ENCODE measurements around the gene SLC6A9. TPM values are rescaled to one million over a fixed set of nuclear protein-coding genes. Genes with fewer than 3 reads are reported as not detected.

Gene SLC6A9
- total RNA-seq, 1 experiment from 2014 or later, result 12.8 TPM

DNA sequence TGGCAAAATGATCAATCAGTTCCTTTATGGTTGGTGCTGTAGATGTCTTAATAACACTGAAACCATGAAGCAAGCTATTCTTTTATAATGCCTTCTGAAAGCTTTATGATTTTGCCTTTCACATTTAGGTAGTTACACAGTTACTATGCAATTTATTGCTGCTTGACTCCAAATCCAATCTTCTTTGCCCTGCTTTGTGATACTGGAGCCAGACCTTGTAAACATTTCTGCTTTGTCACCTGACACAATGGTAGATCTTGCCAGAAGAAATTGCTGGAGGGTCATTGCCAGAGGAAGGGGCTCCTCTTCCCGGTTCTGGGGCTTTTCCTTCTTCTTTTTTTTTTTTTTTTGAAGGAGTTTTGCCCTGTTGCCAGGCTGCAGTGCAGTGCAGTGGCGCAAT, 46.8 kb upstream of the SLC6A9 start:
- ATAC-seq (no peak), DNase-seq (ENCODE audit: low read depth, low spot score) (no peak)
- Histone ChIP-seq H3K27ac (ENCODE audit: low read depth, low read length) (no peak overlapping the region), H3K27me3 (ENCODE audit: insufficient read depth, low read length) (no peaks in the 10 kb centered on the region), H3K36me3 (ENCODE audit: control insufficient read depth in 1 of 2, insufficient read depth in 2 of 2, low read length in 2 of 2) (no peaks in the 10 kb centered on the region), H3K4me3 (replicated peaks in 1 of 2; ENCODE audit: low read depth in 1 of 2, low read length in 2 of 2) (no peak overlapping the region), H4K20me1 (ENCODE audit: insufficient read depth) (no peaks in the 10 kb centered on the region), H3K4me2 (ENCODE audit: low read length) (no peak overlapping the region), H3K4me1 (ENCODE audit: control insufficient read depth in 1 of 2, insufficient read depth in 2 of 2, low read length in 2 of 2) (no peaks in the 10 kb centered on the region), H3K9me2 (ENCODE audit: insufficient read depth) (no peaks in the 10 kb centered on the region), H3K79me2 (ENCODE audit: insufficient read depth, low read length) (no peaks in the 10 kb centered on the region), H3K9me3 (ENCODE audit: control insufficient read depth in 1 of 2, insufficient read depth in 1 of 2, low read depth in 1 of 2, low read length in 2 of 2) (no peaks in the 10 kb centered on the region), H2AFZ (ENCODE audit: low read depth, low read length, poor library complexity, severe bottlenecking) (no peak overlapping the region), H3K9ac (ENCODE audit: low read length) (no peak overlapping the region)
- TF ChIP-seq POLR2AphosphoS5 (IDR thresholded peaks at IDR 0.05; ENCODE audit: low read depth, low read length) (no peak), ZFX (IDR thresholded peaks at IDR 0.05) (no peak), RAD21 (IDR thresholded peaks at IDR 0.05; ENCODE audit: low read depth) (no peak), EGR1 (IDR thresholded peaks at IDR 0.05; ENCODE audit: low read depth) (no peak), JUND (IDR thresholded peaks at IDR 0.05) (no peak), POLR2A (IDR thresholded peaks at IDR 0.05; ENCODE audit: borderline replicate concordance, extremely low read depth, insufficient read depth, insufficient read length) (no peak), FOSL1 (IDR thresholded peaks at IDR 0.05; ENCODE audit: low read depth) (no peak), YY1 (IDR thresholded peaks at IDR 0.05; ENCODE audit: extremely low read depth, insufficient replicate concordance, low read depth, low read length) (no peak), ZNF274 (IDR thresholded peaks at IDR 0.05; ENCODE audit: low read depth, low read length) (no peak), SRF (IDR thresholded peaks at IDR 0.05; ENCODE audit: low read depth) (no peak), EZH2 (IDR thresholded peaks at IDR 0.05) (no peak), SP1 (IDR thresholded peaks at IDR 0.05; ENCODE audit: low read depth) (no peak), SIN3A (IDR thresholded peaks at IDR 0.05; ENCODE audit: low read depth) (no peak), CBX3 (IDR thresholded peaks at IDR 0.05; ENCODE audit: low read depth) (no peak), EZH2phosphoT487 (IDR thresholded peaks at IDR 0.05; ENCODE audit: borderline replicate concordance) (no peak)
- TF ChIP-seq, protein P1, sequence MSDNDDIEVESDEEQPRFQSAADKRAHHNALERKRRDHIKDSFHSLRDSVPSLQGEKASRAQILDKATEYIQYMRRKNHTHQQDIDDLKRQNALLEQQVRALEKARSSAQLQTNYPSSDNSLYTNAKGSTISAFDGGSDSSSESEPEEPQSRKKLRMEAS (IDR thresholded peaks at IDR 0.05), result no peak
- TF ChIP-seq, protein P2, sequence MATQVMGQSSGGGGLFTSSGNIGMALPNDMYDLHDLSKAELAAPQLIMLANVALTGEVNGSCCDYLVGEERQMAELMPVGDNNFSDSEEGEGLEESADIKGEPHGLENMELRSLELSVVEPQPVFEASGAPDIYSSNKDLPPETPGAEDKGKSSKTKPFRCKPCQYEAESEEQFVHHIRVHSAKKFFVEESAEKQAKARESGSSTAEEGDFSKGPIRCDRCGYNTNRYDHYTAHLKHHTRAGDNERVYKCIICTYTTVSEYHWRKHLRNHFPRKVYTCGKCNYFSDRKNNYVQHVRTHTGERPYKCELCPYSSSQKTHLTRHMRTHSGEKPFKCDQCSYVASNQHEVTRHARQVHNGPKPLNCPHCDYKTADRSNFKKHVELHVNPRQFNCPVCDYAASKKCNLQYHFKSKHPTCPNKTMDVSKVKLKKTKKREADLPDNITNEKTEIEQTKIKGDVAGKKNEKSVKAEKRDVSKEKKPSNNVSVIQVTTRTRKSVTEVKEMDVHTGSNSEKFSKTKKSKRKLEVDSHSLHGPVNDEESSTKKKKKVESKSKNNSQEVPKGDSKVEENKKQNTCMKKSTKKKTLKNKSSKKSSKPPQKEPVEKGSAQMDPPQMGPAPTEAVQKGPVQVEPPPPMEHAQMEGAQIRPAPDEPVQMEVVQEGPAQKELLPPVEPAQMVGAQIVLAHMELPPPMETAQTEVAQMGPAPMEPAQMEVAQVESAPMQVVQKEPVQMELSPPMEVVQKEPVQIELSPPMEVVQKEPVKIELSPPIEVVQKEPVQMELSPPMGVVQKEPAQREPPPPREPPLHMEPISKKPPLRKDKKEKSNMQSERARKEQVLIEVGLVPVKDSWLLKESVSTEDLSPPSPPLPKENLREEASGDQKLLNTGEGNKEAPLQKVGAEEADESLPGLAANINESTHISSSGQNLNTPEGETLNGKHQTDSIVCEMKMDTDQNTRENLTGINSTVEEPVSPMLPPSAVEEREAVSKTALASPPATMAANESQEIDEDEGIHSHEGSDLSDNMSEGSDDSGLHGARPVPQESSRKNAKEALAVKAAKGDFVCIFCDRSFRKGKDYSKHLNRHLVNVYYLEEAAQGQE (IDR thresholded peaks at IDR 0.05; ENCODE audit: low read depth), result no peak
- TF ChIP-seq, protein P3, sequence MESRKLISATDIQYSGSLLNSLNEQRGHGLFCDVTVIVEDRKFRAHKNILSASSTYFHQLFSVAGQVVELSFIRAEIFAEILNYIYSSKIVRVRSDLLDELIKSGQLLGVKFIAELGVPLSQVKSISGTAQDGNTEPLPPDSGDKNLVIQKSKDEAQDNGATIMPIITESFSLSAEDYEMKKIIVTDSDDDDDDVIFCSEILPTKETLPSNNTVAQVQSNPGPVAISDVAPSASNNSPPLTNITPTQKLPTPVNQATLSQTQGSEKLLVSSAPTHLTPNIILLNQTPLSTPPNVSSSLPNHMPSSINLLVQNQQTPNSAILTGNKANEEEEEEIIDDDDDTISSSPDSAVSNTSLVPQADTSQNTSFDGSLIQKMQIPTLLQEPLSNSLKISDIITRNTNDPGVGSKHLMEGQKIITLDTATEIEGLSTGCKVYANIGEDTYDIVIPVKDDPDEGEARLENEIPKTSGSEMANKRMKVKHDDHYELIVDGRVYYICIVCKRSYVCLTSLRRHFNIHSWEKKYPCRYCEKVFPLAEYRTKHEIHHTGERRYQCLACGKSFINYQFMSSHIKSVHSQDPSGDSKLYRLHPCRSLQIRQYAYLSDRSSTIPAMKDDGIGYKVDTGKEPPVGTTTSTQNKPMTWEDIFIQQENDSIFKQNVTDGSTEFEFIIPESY (IDR thresholded peaks at IDR 0.05; ENCODE audit: extremely low read depth, insufficient replicate concordance, low read length), result no peak
- TF ChIP-seq, protein P4, sequence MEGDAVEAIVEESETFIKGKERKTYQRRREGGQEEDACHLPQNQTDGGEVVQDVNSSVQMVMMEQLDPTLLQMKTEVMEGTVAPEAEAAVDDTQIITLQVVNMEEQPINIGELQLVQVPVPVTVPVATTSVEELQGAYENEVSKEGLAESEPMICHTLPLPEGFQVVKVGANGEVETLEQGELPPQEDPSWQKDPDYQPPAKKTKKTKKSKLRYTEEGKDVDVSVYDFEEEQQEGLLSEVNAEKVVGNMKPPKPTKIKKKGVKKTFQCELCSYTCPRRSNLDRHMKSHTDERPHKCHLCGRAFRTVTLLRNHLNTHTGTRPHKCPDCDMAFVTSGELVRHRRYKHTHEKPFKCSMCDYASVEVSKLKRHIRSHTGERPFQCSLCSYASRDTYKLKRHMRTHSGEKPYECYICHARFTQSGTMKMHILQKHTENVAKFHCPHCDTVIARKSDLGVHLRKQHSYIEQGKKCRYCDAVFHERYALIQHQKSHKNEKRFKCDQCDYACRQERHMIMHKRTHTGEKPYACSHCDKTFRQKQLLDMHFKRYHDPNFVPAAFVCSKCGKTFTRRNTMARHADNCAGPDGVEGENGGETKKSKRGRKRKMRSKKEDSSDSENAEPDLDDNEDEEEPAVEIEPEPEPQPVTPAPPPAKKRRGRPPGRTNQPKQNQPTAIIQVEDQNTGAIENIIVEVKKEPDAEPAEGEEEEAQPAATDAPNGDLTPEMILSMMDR (IDR thresholded peaks at IDR 0.05 in 2 of 3, conservative IDR thresholded peaks at IDR 0.05 in 1 of 3; ENCODE audit: borderline replicate concordance in 1 of 3, insufficient read depth in 1 of 3, low read depth in 2 of 3, low read length in 2 of 3), result no peak
- TF ChIP-seq, protein P5, sequence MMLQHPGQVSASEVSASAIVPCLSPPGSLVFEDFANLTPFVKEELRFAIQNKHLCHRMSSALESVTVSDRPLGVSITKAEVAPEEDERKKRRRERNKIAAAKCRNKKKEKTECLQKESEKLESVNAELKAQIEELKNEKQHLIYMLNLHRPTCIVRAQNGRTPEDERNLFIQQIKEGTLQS (IDR thresholded peaks at IDR 0.05), result no peak
- no TSS peak for BruUV-seq (replicated peaks)
- ChIA-PET CTCF (no interaction called here), POLR2A (no interaction called here), RAD21 (ENCODE audit: low non-redundant PET in 1 of 2, low total read pairs in 2 of 2, uncharacterized antibody in 2 of 2, unreplicated experiment in 2 of 2) (no interaction called here)
- intact Hi-C loops (cut with micrococcal nuclease), result no loop called here

All from HCT116 (cell line).